NCI-H82 (cell line): Measurements from ENCODE around the gene CCL21.

Experiments
- DNase-seq: peaks from one replicate; lab custom pipeline; 2025; lab: John Stamatoyannopoulos, UW

The CCL21 gene

DNA sequence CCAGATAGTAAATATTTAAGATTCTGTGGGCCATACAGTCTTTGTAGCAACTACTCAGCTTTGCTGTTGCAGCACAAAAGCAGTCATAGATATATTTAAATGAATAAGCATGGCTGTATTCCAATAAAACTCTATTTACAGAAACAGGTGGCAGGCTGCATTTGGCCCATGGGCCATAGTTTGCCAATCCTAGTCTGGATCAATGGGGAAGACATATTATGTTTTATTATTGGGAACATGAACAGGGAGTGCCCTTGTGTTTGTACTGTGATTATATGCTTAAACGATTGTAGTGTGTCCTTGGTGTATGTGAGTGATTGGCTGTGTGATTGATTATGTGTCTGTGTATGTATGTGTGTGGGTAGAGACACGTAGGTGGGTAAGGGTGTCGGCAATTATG lies 35.5 kb downstream of the CCL21 start:
- no peak for DNase-seq

GRCh38 chr9:34671307-34671706 lies 38.6 kb downstream of the CCL21 start:
- DNase-seq = peak; percentile 12

DNA sequence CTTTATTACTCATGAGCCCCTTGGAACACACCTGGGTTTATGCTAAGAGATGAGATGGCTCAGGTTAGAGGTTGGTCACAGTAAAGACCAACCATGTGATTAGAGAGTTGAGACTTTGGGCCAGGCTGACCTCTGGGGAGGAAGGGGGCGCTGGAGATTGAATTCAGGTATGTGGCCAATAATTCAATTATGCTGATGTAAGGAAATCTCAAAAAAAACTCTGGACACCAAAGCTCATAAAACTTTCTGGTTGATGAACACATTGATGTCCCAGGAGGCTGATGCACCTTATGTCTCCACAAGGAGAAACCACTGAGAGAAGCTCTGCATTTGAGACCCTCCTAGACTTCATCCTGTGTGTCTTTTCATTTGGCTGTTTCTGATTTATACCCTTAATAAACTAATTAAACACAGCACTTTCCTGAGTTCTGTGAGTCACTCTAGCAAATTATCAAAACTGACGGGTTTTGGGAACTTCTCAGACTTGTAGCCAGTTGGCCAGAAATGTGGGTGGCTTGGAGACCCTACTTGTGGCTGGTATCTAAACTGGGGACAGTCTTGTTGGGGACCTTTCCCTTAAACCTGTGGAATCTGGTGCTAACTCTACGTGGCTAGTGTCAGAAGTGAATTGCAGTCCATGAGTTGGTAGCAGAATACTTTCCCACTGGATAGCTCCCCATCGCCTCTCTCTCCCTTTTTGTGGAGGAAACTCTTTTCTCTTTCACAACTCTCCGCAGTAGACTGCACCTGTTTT lies 40.0 kb downstream of the CCL21 start:
- no peak for DNase-seq

DNA sequence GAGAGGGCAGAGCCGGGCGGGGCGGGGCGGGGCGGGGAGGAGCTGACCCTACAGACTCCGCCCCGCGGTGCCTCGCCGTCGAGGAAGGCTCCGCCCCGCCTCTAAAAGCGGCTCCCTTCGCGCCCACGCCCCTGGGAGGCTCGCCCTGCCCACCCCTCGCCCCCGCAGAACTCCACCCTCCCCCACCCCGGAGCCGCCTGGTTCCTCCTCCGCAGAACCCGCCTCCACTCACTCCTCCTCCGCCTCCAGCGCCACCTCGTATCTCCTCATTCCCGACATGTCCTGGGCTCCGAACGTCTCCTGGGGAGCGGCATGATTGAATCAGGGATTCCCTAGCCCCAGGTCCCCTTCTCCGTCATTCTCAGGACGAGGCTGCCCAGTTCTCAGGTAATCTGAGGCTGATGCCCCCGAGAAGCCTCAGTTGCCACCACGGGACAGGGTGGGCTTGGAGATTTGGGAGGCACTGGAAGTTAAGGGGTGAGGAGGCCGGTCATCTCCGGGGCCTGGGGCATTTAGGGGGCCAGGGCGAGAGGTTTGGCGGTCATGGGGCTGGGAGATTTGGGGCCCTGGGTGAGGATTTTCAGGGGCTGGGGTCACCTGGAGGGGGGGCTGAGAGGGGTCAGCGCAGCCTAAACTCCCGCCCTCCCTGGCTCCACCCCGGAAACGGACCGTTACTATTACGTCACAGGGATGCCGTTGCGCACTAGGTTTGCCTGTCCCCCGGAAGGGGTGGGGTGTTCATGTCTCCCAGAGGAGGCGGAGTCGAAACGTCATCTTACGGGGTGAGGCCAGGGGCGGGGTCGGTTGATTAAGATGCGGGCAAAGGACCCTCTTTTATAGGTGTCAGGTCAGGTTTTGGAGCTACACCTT lies 44.3 kb downstream of the CCL21 start:
- DNase-seq = peak; percentile 96

GRCh38 chr9:34665067-34665380 lies 44.9 kb downstream of the CCL21 start:
- DNase-seq = no peak

DNA sequence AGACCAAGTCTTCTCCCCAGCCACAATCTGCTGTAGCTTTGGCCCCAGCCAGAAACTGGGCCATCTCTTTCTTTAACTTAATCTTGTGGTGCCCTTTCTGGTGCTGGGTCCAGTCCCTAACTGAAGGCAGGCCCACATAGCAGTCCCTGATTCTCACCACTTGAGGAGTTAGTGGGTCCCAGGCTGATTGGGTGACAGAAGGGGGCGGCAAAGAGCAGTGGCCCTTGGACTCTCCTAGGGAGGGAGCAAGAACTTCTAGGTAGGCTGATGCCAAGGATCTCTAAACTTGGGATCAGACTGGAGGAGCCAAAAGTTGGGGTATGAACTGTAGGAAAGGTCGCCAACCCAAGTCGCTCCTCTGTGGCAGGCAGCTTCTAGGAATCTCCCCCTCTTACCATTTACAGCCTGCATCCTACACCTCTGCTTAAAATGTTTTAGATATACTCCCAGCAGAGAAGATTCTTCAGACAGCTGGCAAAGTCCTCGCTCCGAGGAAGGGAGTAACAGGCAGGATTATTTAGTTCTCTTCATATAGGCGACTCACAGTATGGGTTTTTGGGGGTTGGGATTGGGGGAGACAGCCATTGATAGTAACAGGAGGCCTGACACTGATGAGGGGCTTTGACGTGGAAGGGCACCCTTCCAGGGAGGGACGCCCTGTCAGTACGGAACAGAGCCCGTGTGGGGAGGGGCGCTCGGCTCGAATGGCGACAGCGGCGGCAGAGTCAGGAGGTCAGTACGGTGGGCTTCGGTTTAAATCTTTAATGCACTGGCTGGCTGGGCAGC lies 45.5 kb downstream of the CCL21 start:
- peak; percentile 86 for DNase-seq

DNA sequence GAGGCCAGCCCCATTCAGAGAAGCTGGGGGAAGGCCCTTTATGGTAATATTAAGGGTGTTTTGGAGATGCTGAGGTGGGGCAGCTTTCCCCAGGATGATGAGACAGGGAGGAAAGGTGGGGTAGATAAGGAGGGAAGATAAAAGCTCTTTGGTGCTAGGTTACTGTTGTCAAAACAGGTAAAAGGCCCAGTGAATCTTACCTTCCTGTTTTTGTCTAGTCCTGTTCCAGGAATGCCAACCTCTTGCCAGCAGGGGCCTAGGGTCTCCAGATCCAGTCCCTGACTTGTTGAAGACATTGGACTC lies 46.7 kb downstream of the CCL21 start:
- DNase-seq = no peak

DNA sequence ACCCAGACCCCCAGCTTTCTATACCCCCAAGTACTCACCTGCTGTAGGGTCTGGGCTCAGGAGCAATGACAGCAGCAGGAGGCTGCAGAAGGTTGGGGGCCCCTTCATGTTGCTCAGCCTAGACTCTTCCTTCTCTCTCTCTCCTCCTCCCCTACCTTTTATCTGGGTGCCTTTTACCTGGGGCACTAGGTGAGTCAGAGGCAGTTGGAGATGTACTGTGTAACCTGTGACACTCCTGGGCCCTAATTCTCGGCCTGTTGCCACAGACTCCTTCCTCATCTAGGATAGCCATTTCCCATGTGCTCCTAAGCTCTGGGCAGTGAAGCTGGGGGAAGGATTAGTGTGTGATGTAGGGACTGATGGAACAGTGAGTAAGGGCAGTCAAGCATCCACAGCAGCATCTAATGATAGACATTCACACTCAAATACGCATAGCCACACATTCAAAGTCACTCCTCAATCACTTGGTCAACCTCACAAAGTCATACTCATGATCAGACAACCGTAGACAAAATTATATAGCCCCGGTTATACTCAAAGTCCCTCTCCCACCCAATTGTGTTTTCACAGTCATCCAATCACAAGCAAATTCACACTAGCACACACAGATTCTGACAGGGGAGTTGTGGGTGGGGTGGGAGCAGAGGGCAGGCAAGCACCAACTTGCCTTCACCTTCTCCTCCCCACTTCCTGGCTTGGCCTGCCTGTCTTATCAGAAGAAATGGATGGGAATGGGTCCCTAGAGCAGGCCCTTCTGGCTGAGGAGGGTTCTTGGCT lies 47.2 kb downstream of the CCL21 start, which contains the start of gene CCL27:
Gene CCL27, minus strand, starts transcription at position 132 of the 777 bp plus-strand sequence. Its CDS starts 24 bp downstream, at position 108.
- DNase-seq = peak; percentile 43

- no peak for DNase-seq
These were observed 50.2 kb downstream of the CCL21 start for GRCh38 chr9:34659592-34660253.
